EL (cell line): ENCODE results near the gene KCTD2.
"Not testable (repeated sequence)": the region's sequence is repeated elsewhere in the genome, so short reads cannot be mapped to it uniquely, and the experiment has no call there.

ENCODE experiments used
- DNase-seq: peaks from one replicate; pipeline ENCODE4 v3.0.0-alpha.2; 2016

Gene KCTD2

GRCh38 chr17:75059369-75060345 is 12.6 kb downstream of the KCTD2 start:
- DNase-seq, result peak; percentile 53

- DNase-seq, result no peak
These were observed 13.5 kb downstream of the KCTD2 start for GRCh38 chr17:75060434-75061054.

- no peak for DNase-seq
These were observed 14.0 kb downstream of the KCTD2 start for GRCh38 chr17:75061055-75061438.

GRCh38 chr17:75061618-75062017 is 14.6 kb downstream of the KCTD2 start:
- no peak for DNase-seq

- no peak for DNase-seq
These were observed 16.2 kb downstream of the KCTD2 start for GRCh38 chr17:75063201-75063600.

GRCh38 chr17:75063626-75064025 is 16.6 kb downstream of the KCTD2 start:
- DNase-seq, result no peak

GRCh38 chr17:75064040-75064439 is 17.0 kb downstream of the KCTD2 start:
- no peak for DNase-seq

GRCh38 chr17:75064460-75064859 is 17.4 kb downstream of the KCTD2 start:
- DNase-seq, result no peak

- no peak for DNase-seq
These were observed 18.0 kb downstream of the KCTD2 start for GRCh38 chr17:75064867-75065561.

- no peak for DNase-seq
These were observed 18.6 kb downstream of the KCTD2 start for GRCh38 chr17:75065562-75066151.

GRCh38 chr17:75067856-75068255 is 20.8 kb downstream of the KCTD2 start:
- no peak for DNase-seq

GRCh38 chr17:75068750-75069149 is 21.7 kb downstream of the KCTD2 start:
- DNase-seq, result no peak

- DNase-seq, result no peak
These were observed 22.8 kb downstream of the KCTD2 start for GRCh38 chr17:75069783-75070182.

GRCh38 chr17:75071478-75072271 is 24.6 kb downstream of the KCTD2 start:
- not testable (repeated sequence) for DNase-seq

- not testable (repeated sequence) for DNase-seq
These were observed 25.9 kb downstream of the KCTD2 start for GRCh38 chr17:75072909-75073308.

- no peak for DNase-seq
These were observed 26.6 kb downstream of the KCTD2 start for GRCh38 chr17:75073618-75074047.

GRCh38 chr17:75074532-75074931 is 27.5 kb downstream of the KCTD2 start:
- no peak for DNase-seq

GRCh38 chr17:75075597-75076336 is 28.7 kb downstream of the KCTD2 start:
- DNase-seq, result no peak

GRCh38 chr17:75077072-75077495 is 30.1 kb downstream of the KCTD2 start:
- DNase-seq, result no peak

GRCh38 chr17:75077496-75078283 is 30.7 kb downstream of the KCTD2 start:
- no peak for DNase-seq
